Stimulated activated CD8-positive, alpha-beta memory T cell treated with anti-CD3 and anti-CD28 coated beads, Interleukin-12 subunit alpha, Interleukin-12 subunit beta, amount 100 ng/mL, for 24 hours (primary cell): ENCODE results near the gene HSPB2.
"Not testable (repeated sequence)": the region's sequence is repeated elsewhere in the genome, so short reads cannot be mapped to it uniquely, and the experiment has no call there.

Source experiments
- DNase-seq: peaks from one replicate; pipeline ENCODE4 v3.0.0-alpha.2; 2020; ENCODE audit errors: extremely low read depth

HSPB2 gene

GRCh38 chr11:111912535-111912934 is at the start of gene HSPB2:
HSPB2 (plus strand) TSS chr11:111912734; CDS start chr11:111912830, 96 bp downstream.
- no peak for DNase-seq

GRCh38 chr11:111870113-111870512 is 42.4 kb upstream of the HSPB2 start:
- no peak for DNase-seq

GRCh38 chr11:111870522-111870885 is 42.0 kb upstream of the HSPB2 start:
- DNase-seq = no peak

- DNase-seq = peak; percentile 59
Observed at GRCh38 chr11:111870886-111871692, 41.4 kb upstream of the HSPB2 start, which contains the start of gene ALG9. ALG9 (minus strand) TSS chr11:111871581; CDS start chr11:111871482, 99 bp downstream.

- DNase-seq = no peak
Observed at GRCh38 chr11:111871693-111872161, 40.8 kb upstream of the HSPB2 start.

GRCh38 chr11:111878385-111878848 is 34.1 kb upstream of the HSPB2 start:
- DNase-seq = no peak

GRCh38 chr11:111878849-111879636 is 33.5 kb upstream of the HSPB2 start, which contains the start of the genes CFAP68 and FDXACB1:
CFAP68 (plus strand) TSS chr11:111879541; CDS start chr11:111879561, 20 bp downstream.
FDXACB1 (minus strand) TSS chr11:111879165; CDS start chr11:111879132, 33 bp downstream.
- DNase-seq = peak; percentile 86

- DNase-seq = no peak
Observed at GRCh38 chr11:111879637-111879960, 32.9 kb upstream of the HSPB2 start.

- no peak for DNase-seq
Observed at GRCh38 chr11:111882202-111882601, 30.3 kb upstream of the HSPB2 start.

- DNase-seq = not testable (repeated sequence)
Observed at GRCh38 chr11:111885053-111885452, 27.5 kb upstream of the HSPB2 start.

- no peak for DNase-seq
Observed at GRCh38 chr11:111886032-111886431, 26.5 kb upstream of the HSPB2 start.

- DNase-seq = no peak
Observed at GRCh38 chr11:111886844-111887243, 25.7 kb upstream of the HSPB2 start.

GRCh38 chr11:111905411-111905810 is 7.1 kb upstream of the HSPB2 start:
- no peak for DNase-seq

- DNase-seq = no peak
Observed at GRCh38 chr11:111906680-111907079, 5.9 kb upstream of the HSPB2 start.

- no peak for DNase-seq
Observed at GRCh38 chr11:111908639-111909305, 3.8 kb upstream of the HSPB2 start.

GRCh38 chr11:111909378-111909777 is 3.2 kb upstream of the HSPB2 start:
- DNase-seq = no peak

GRCh38 chr11:111910676-111911562 is 1.6 kb upstream of the HSPB2 start:
- DNase-seq = no peak

GRCh38 chr11:111911563-111912401 is 752 bp upstream of the HSPB2 start, which contains the start of gene CRYAB:
CRYAB (minus strand) TSS chr11:111911770; CDS start chr11:111911724, 46 bp downstream.
- DNase-seq = no peak

GRCh38 chr11:111913031-111913861 is 712 bp downstream of the HSPB2 start:
- no peak for DNase-seq
